IMR-90 (cell line): ENCODE results near the gene ATP9B. TPM values are rescaled to one million over a fixed set of nuclear protein-coding genes. Genes with fewer than 3 reads are reported as not detected.

ENCODE experiments used
- SMC3 ChIP-seq: fragments of 150-350 bp; IDR thresholded peaks from 2 replicates; pipeline ENCODE4 v1.6.1; 2016; ENCODE audit warnings: low read depth, mild to moderate bottlenecking, antibody characterized with exemption, low read length, moderate library complexity
- polyA plus RNA-seq, 3 experiments: library from polyadenylated mRNA; depleted of rRNA; stranded (reverse); fragments of >200 nt; gene quantifications; 2 replicates each; pipeline ENCODE4 v1.2.3, GENCODE V29; 2012; ENCODE audit warnings: low replicate concordance in 1 of 3
- total RNA-seq: library from RNA; depleted of rRNA; stranded (reverse); fragments of >200 nt; gene quantifications from 2 replicates; pipeline ENCODE4 v1.2.3, GENCODE V29; 2012; rRNA removed

The ATP9B gene
- total and polyA plus RNA-seq, 2 of the 4 experiments (the other 2 are of a cell fraction), result 11.0 to 11.5 TPM

DNA sequence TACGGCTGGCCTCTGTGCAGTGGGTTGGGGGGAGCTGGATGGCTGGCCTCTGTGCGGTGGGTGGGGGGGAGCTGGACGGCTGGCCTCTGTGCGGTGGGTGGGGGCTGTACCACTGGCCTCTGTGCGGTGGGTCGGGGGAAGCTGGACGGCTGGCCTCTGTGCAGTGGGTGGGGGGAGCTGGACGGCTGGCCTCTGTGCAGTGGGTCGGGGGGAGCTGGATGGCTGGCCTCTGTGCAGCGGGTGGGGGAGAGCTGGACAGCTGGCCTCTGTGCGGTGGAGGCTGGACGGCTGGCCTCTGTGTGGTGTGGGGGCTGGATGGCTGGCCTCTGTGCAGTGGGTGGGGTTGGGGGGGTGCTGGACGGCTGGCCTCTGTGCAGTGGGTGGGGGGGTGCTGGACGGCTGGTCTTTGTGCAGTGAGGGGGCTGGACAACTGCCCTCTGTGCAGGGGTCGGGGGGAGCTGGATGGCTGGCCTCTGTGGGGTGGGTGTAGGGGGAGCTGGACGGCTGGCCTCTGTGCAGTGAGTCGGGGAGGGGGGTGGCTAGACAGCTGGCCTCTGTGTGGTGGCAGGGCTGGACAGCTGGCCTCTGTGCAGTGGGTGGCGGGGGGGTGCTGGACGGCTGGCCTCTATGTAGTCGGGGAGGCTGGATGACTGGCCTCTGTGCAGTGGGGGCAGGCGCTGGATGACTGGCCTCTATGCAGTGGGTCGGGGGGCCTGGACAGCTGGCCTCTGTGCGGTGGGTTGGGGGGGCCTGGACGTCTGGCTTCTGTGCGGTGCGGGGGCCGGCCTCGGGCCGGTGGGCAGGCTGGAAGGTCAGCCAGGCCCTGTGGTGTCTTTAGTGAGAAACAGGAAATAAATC lies 358.4 kb downstream of the ATP9B start (continued):
- no peak for TF ChIP-seq SMC3

Other genes with a start within 250 kb of the ATP9B start
- not detected in 2 replicates for gene SALL3, start 89.6 kb upstream of the ATP9B start, total RNA-seq
- not detected in 2 replicates for gene SALL3, start 89.6 kb upstream of the ATP9B start, polyA plus RNA-seq (2012; rRNA removed)